ENCODE results near the gene GPR171.
A peak's percentile ranks its signal among the peaks of the same experiment; 100 is the strongest.
"Not testable (repeated sequence)": the region's sequence is repeated elsewhere in the genome, so short reads cannot be mapped to it uniquely, and the experiment has no call there.

GPR171 gene

DNA sequence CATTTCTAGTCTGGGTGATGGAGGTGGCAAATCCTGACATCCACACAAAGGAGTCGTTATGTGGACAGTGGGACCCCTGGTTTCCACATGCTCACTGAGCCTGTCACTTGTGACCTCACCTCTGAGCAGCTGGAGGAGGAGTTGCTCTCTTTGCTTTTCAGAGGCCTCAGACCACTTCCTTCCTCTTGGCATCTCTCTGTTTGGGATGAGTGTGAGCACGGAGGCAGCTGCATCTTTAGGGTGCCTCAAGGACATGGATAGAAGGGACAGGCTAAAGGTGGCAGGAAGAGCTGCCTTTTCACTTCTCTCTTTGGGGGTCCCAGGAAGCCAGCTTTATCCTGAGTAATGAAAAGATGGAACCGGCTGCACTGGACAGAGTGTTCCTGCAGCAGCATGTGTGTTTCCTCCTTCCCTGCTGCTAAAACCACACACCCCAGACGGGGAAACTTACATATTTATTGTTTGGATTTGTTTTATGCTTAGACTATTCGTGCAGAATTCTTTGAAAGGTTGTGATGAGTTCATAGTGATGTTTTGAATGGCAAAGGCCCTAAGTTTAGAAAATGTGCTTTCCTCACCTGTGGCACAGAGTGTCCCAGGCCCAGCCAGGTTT is 31.8 kb downstream of the GPR171 start:
- peak; percentile 12 for DNase-seq

GRCh38 chr3:151169948-151170679 is 32.9 kb downstream of the GPR171 start:
- not testable (repeated sequence) for DNase-seq

- DNase-seq: no peak
Observed at GRCh38 chr3:151169262-151169947, 33.6 kb downstream of the GPR171 start.

GRCh38 chr3:151168269-151169094 is 34.5 kb downstream of the GPR171 start:
- DNase-seq: peak; percentile 60

GRCh38 chr3:151166161-151166560 is 36.9 kb downstream of the GPR171 start:
- no peak for DNase-seq

DNA sequence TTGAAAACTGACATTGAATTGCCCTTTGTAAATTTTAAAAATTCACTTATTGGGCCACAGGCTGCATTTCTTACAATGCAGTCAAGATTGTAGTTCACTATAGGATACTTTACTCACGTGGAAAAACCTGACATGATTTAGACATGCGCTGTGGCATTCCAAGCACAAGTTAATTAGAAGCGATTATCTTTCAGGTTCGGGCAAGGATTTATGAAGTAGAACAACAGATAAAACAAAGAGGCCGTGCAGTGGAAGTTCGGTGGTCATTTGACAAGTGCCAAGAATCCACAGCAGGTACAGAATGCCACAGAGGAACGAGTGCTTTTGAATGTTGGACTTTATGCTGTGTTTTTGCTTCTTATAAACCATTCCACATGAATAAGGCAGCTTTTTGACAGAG is 37.8 kb downstream of the GPR171 start:
- DNase-seq: no peak

- no peak for DNase-seq
Observed at GRCh38 chr3:151159806-151160205, 43.2 kb downstream of the GPR171 start.

DNA sequence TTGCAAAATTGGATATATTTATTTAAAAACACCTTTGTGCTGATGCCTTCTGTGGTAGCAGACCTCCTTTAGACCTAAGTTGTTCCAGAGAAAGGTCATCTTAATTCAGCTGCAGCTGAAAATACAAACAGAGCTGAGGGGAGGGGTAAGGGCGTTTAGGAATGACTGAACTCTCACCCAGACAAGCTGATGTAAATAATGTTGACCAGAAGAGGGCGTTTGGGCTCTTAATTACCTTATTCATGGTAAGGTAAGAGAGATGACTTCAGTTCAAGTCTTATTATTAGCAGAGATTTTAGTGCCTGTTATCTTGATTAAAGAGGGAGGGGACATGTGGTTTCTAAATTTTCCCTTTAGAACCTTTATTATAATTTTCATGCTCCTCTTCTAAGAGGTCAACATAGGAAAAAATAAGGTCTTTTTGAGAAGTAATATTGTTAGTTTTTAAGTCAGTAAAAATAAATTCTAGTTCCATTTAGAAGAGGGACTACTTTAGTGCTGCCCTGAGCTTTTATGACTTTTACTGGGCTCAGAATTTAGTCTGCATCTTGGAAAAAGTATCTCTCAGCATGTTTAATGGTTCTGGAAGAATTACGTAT is 46.3 kb downstream of the GPR171 start:
- DNase-seq: no peak

DNA sequence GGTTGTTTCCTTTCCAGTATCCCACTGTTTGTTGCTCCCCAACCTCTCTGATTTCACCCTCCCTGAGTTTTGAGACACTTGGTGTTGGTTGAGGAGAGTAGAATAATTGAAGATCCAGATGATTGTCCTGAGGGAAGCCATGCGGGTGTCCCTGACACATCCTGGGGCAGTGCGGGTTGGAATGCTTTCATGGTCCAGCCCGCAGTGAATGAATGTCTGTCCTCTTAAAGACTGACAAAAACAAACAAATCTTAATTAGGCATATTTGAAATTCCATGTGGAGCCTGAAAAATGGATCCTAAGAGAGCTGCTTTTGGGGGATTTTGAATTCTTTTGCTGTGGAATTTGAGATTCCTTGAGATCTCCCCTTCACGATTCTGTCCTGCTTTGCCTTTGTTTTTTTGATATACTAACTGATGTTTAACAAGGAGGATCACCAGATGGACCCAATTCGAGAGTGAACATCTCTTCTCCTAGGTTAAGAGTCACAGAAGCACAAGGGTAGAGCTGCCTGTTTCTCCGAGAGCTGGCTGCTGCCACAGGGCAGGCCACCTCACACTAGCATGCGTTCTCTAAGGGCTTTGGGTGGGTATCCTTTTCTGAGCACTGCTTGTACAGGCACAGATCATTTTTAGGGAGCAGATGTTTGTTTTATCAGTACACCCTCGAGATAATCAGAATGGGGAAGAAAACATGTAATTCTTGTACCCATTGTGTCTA is 47.4 kb downstream of the GPR171 start:
- no peak for DNase-seq

- DNase-seq: no peak
Observed at GRCh38 chr3:151154566-151154965, 48.5 kb downstream of the GPR171 start.

- DNase-seq: no peak
Observed at GRCh38 chr3:151152455-151153079, 50.4 kb downstream of the GPR171 start.
